GM21529 (cell line): ENCODE data around the gene MYCN.
"Not testable (repeated sequence)": the region's sequence is repeated elsewhere in the genome, so short reads cannot be mapped to it uniquely, and the experiment has no call there.

Experiments
- ATAC-seq: cut with Tn5 transposase; IDR thresholded peaks from one replicate; pipeline ENCODE4 v1.9.1; 2021; ENCODE audit not compliant: unreplicated experiment

The MYCN gene

GRCh38 chr2:15939854-15940660 lies at the start of gene MYCN:
Gene MYCN (plus strand): TSS chr2:15940550. CDS start chr2:15942065, 1,515 bp downstream.
- peak; percentile 17 for ATAC-seq

- ATAC-seq, result no peak
These were observed 49.1 kb upstream of the MYCN start for GRCh38 chr2:15890936-15891905.

- ATAC-seq, result no peak
These were observed 48.0 kb upstream of the MYCN start for GRCh38 chr2:15892151-15892880.

DNA sequence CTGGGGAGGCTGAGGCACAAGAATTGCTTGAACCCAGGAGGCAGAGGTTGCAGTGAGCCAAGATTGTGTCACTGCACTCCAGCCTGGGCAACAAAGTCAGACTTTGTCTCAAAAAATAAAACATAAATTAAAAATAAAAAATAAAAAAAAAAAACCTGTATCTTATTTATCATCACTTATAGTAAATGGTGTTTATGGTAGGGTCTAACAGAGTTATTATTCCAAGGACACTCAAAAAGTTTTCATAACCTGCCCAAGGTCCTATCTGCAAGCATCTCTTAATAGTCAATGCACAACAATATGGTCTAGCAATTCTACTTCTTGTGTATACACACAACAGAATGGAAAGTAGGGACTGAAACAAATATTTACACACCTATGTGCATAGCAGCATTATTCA lies 47.3 kb upstream of the MYCN start:
- no peak for ATAC-seq

GRCh38 chr2:15893689-15894480 lies 46.5 kb upstream of the MYCN start:
- ATAC-seq, result no peak

DNA sequence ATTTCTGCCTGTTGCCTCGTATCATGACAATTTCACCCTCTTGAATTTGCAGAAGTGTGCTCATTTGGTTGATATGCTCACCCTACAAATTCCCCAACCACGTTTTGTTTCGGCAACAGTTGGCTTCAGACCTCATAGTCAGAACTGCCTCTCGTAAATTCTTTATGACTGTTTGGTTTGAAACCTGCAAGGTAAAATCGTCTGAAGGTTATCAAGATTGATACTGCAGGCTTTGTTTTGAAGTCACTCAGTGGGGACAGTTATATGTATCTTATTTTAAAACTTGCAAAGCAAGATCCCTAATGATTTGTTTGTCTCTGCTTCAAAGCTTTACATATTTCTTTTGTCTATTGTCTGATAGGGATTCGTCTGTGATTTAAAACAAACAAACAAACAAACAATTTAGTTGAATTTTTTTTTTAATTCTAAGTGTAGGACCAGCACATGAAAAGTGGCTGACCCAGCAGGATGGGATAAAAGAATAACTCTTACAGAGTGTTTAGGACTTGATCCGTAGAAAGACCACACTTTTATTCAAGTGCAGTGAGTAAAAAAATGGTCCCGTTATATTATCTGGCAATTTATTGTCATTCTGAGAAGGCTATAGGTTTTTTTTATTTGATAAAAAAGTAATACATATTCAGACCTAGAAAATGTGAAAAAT lies 45.7 kb upstream of the MYCN start:
- no peak for ATAC-seq

DNA sequence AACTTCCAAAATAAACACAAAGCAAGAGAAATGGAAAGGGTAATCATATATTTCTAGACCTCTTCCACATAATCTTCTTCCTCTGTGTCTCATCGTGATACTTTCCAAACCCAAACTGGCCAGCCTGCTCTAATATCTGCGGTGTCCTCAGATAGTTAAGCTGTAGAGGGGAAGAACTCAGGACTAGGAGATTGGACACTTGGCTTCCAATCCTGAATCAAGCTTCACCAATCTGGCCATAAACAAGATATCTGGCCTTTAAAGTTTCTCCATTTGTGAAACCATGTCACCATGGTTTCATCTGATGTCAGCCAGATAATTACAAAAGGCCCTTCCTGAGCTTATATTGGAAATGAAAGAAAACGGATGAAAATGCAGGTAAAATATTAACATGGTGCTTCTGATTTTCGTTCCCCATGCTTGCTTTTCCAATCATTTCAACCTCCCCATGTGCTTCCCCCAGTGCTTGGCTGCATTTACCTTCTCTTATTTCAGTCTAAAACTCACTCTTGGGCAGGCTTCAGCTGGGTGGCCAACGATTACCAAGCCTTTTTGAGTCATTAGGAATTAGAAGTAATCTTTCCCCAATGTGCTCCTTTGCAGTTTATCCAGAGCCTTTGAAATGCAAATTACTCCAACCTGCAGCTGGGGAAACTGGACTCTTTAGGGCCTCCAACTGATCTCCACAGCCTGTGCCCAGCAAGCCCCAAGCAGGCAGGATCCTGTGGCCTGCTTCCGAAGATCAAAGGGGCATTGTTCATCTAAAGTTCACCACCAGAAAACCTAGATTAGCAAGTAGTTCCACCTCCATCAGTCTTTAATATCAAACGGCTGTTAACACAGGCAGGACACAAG lies 44.5 kb upstream of the MYCN start:
- no peak for ATAC-seq

DNA sequence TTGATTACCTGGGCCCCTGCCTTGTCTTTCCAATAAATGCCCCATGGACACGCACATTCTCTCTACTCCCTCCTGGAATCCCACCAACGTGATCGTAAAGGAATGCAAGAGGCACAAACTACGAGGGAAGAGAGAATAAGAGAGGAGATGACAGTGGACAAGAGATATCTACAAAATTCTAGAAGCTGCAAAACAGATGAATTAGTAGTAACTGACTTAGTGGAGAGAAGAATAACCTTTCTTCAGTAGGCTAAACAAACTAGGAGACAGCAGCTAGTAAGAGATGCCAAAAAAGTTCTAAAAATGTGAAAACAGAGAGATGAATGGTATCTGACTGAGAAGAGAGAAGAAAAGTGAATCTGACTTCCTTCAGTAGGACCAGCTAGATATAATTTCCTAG lies 43.5 kb upstream of the MYCN start:
- ATAC-seq, result no peak

- no peak for ATAC-seq
These were observed 42.8 kb upstream of the MYCN start for GRCh38 chr2:15897431-15898098.

- ATAC-seq, result no peak
These were observed 41.1 kb upstream of the MYCN start for GRCh38 chr2:15899327-15899612.

GRCh38 chr2:15899751-15900493 lies 40.4 kb upstream of the MYCN start:
- ATAC-seq, result no peak

GRCh38 chr2:15901095-15901807 lies 39.1 kb upstream of the MYCN start:
- no peak for ATAC-seq

DNA sequence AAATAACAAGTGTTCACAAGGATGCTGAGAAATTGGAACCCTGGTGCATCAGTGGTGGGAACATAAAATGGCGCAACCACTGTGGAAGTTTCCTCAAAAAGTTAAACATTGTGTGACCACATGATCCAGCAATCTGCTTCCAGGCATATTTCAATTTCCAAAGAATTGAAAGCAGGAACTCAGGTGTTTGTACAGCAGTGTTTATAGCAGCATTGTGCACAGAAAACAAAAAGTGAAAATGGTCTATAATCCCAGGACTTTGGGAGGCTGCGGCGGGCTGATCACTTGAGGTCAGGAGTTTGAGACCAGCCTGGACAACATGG lies 38.6 kb upstream of the MYCN start:
- ATAC-seq, result no peak

GRCh38 chr2:15903910-15904309 lies 36.4 kb upstream of the MYCN start:
- ATAC-seq, result not testable (repeated sequence)

- ATAC-seq, result no peak
These were observed 35.1 kb upstream of the MYCN start for GRCh38 chr2:15905267-15905645.

DNA sequence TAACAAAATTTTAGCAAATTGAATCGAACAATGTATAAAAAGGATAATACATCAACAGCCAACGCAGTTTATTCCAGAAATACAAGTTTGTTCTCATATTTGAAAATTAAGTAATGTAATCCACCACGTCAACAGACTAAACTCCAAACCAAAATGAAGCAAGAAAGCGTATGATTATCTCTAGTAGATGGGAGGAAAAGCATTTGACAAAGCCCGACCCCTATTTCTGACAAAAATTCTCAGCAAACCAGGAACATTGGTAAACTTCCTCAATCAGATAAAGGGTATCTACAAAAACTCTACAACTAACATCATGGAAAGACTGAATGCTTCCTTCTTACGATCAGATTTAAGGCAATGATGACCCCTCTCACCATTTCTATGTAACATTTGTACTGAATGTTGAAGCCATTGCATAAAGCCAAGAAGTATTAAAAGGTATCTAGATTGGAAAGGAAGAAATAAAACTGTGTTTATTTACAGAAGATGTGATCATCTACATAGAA lies 34.3 kb upstream of the MYCN start:
- ATAC-seq, result no peak

- no peak for ATAC-seq
These were observed 33.6 kb upstream of the MYCN start for GRCh38 chr2:15906778-15907177.
